Measurements from ENCODE around the gene XPO4.
"Not testable (repeated sequence)": the region's sequence is repeated elsewhere in the genome, so short reads cannot be mapped to it uniquely, and the experiment has no call there.

The XPO4 gene

DNA sequence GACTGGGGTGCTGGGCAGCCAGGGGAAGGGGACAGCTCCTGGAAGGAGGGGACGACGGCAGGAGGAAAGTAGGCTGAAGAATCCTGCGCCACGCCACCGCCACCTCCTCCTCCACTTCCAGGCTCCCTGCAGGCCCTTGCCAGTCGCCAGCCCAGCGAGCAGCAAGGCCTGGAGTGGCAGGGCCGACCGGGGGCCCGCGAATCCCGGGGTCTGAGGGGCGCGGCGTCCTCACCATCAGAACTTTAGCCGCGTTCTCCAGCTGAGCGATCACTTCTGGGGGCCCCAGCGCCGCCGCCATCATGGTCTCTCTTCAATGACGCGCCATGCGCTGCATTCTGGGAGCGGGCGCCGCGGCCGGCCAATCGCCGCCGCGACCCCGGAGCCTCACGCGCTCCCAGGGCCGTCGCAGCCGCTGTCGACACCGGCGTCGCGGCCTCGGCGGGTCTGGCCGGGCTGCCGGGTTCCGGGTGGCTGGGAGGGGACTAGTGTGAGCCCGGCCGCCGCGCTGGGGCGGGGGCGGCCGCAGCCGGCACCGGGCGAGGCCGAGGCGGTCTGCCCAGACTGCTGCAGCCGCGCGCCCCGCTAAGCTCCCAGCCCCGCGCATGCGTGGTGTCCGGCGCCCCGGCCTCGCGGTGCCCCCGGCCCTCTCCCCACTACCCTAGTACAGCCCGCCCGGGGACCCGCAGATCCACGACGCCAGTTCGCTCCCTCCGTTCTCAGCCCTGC, at the start of gene XPO4:
Gene XPO4, minus strand, starts transcription at position 309 of the 726 bp plus-strand sequence. Its CDS starts 8 bp downstream, at position 301.
- peak; percentile 81 for DNase-seq

DNA sequence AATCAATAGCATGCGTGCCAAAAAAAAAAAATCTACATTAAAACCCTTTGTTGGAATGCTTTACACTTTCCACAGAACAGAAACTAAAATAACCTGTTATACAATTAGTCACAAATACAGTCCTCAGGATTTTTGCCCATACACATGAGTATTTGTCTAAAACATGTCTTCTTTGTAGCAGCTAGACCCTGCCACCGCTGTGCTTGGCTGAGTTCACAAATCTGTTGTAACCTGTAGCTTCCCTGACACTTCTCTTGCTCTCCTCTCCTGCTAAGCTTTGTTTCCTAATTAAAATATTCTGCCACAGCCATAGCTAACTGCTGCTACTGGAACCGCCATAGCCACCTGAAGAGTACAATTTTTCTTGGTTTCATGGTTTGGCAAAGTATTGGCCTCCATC, 45.5 kb upstream of the XPO4 start:
- not testable (repeated sequence) for DNase-seq

GRCh38 chr13:20945952-20946383, 43.4 kb upstream of the XPO4 start:
- DNase-seq, result peak; percentile 3

DNA sequence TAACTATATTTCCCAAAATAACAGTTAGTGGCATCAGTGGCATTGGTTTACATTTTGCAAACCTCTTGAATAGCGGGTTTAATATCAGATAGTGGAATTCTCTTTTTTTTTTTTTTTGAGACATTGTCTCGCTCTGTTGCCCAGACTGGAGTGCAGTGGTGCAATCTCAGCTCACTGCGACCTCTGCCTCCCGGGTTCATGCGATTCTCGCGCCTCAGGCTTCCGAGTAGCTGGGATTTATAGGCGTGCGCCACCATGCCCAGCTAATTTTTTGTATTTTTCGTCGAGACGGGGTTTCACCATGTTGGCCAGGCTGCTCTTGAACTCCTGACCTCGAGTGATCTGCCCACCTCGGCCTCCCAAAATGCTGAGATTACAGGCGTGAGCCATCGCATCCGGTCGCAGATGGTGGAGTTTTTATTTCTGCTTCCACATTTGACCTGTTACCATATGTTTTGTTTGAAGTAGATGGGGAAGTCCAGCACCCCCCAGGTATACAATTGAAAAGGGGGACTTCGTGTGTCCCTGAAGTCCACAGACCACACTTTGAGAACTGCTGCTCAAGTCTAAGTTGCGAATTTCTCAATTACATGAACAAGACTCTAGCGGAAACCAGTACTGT, 40.5 kb upstream of the XPO4 start:
- DNase-seq, result no peak

DNA sequence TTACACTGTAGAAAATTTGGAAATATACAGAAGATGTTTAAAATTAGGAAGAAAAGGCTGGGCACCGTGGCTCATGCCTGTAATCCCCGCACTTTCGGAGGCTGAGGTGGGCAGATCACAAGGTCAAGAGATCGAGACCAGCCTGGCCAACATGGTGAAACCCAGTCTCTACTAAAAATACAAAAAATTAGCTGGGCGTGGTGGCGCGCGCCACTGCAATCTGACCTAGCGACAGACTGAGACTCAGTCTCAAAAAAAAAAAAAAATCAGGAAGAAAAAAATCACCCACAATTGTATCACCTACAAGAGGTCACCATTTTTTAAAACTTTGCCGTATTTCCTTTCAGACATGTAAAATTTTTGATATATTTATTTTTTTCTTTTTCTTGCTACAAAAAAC, 38.0 kb upstream of the XPO4 start:
- DNase-seq, result not testable (repeated sequence)

DNA sequence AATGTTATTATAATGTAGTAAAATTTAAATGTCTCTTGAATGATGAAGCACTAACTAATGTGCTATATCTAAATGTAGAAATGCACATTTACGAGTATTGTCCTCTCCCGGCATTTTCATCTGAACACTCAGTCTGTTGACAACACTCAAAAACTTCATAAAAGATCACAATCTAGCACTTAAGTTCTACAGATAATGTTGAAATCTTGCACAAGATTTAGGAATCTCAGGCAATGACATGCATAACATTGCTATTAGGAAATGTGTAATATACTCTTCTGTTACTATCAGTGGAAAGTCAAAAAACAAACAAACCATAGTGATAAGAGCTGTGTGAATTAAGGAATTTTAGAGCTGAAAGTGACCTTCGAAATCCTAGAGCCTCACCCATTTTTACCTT, 37.5 kb upstream of the XPO4 start:
- DNase-seq, result no peak

- no peak for DNase-seq
Measured at GRCh38 chr13:20939662-20940061, 37.1 kb upstream of the XPO4 start.

DNA sequence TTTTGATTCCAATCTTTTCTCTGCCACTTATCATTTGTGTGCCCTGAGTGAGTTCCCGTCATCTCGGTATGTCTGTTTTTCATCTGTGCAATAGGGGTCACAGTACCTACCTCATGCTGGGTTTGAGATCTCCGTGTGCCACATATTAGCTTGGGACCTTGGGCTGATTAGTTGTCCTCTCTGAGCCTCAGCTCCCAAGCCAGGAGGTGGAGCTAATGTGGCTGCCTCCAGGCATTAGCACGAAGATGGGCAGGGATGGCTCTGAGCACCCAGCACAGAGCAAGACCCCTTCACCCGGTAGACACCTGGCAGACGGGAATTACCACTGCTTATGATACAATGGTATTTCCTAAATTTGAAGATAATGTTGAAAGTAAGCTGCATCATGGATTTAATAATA, 35.8 kb upstream of the XPO4 start:
- DNase-seq, result no peak

DNA sequence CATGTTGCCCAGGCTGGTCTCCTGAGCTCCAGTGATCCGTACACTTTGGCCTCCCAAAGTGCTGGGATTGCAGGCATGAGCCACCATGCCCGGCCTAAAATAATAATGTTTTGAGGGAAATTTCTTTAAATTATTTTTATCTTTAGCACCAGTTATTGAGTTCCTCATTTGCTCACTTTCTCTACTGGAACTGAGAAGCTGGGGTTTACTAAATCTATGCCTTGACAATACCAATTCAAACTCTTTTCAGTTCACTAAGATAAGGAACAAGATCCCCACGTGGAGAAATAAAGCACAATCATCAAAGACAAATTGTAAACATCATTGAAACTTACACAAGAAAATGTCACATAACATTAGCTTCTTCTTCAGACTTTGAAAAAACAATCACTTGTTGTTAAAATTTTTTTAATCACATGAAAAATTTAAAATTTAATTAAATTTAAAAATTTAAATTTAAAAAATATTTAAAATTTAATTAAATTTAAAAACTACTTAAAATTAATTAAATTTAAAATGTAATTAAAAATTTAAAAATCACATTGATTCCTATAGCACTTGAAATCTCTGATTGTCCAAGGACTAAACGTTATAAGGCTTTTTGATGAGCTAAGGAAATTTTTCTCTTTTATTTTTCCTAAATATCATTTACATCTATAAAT, 25.2 kb upstream of the XPO4 start:
- DNase-seq, result no peak

GRCh38 chr13:20925395-20925790, 22.8 kb upstream of the XPO4 start:
- not testable (repeated sequence) for DNase-seq

DNA sequence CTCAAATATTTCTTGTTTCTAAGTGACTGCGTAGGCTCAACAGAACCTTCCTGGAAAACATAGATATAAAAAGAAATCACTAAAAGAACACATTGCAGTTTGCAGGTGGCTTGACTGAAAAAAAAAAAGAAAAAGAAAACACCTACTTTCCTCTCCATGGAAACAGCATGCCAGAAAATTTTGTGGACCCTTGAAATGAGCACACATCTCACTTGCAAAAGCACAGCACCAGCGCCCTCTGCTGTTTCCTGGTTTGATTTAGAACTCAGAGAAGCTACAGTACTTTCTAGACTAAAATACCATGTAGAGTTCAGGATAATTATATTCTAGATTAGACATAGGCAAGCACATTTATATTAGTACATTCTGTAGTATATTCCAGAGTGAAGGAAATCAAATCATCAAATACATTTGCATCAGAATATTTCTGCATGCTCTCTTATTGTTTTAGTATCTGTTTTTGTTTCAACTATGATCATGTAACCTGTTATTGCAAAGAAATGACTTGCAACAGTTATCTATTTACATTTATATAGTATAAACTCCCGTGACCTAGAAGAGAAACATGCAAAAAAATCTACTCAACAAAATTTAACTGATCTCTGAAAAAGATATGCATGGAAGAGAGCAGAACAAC, 22.3 kb upstream of the XPO4 start:
- peak; percentile 74 for DNase-seq

- no peak for DNase-seq
Measured at GRCh38 chr13:20923272-20923671, 20.7 kb upstream of the XPO4 start.

DNA sequence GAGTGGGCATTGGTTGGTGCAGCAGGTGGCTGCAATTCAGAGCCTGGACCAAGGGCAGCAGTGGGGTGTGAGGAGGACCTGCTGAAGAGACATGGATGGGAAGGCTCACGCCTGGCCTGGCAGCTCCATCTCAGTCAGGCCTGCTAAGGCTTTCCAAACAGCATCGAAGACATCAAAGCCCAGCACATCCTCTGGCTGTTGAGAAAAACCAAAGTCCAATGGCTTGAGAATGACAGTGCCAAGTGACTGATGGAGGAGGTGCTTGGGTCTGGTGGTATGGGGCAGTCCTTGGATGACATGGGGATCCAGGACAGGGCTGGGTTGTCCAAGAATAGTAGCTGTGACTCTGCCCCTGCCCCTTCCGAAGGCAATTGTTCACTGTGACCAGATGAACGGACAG, 19.0 kb upstream of the XPO4 start:
- DNase-seq, result no peak

DNA sequence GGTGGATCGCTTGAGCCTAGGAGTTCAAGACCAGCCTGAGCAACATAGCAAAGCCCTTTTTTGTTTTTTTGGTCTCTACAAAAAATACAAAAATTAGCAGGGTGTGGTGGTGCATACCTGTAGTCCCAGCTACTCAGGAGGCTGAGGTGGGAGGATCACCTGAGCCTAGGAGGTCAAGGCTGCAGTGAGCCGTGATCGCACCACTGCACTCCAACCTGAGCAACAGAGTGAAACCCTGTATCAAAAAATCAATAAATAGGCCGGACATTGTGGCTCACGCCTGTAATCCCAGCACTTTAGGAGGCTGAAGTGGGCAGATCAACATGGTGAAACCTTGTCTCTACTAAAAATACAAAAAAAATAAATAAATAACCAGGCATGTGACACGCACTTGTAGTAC, 13.1 kb upstream of the XPO4 start:
- not testable (repeated sequence) for DNase-seq

DNA sequence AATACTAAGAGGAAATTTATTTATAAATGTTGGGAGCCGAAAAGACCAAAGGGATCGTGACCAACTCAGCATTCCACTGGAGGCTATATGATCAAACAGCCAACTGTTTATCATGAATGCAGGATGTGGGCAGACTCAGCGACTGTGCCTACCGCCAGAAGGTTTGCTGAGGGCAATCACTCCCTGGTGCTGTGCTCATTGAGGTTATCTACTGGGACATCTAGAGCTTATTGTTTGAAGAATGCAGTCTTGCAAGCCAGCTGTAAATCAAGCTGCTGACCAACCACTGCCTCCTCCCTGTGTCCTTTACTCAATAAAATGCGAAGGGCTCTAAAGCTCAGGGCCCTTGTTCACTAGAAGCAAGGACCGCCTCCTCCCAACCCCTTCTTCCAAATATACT, 8.5 kb upstream of the XPO4 start:
- DNase-seq, result no peak

GRCh38 chr13:20908714-20909497, 6.4 kb upstream of the XPO4 start:
- no peak for DNase-seq

GRCh38 chr13:20904908-20905307, 2.4 kb upstream of the XPO4 start:
- no peak for DNase-seq

DNA sequence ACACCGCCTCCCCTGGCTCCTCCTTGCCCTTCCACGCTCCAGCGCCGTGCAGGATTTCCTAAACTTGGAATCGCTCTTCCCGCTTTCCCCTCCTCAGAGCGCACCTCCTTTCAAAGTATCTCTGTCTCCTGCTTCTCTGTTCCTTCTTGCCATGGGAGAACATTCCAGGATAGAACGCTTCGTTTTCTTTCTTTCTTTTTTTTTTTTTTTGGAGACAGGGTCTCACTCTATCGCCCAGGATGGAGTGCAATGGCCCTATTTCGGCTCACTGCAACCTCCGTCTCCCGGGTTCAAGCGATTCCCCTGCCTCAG, 574 bp upstream of the XPO4 start:
- DNase-seq, result no peak

DNA sequence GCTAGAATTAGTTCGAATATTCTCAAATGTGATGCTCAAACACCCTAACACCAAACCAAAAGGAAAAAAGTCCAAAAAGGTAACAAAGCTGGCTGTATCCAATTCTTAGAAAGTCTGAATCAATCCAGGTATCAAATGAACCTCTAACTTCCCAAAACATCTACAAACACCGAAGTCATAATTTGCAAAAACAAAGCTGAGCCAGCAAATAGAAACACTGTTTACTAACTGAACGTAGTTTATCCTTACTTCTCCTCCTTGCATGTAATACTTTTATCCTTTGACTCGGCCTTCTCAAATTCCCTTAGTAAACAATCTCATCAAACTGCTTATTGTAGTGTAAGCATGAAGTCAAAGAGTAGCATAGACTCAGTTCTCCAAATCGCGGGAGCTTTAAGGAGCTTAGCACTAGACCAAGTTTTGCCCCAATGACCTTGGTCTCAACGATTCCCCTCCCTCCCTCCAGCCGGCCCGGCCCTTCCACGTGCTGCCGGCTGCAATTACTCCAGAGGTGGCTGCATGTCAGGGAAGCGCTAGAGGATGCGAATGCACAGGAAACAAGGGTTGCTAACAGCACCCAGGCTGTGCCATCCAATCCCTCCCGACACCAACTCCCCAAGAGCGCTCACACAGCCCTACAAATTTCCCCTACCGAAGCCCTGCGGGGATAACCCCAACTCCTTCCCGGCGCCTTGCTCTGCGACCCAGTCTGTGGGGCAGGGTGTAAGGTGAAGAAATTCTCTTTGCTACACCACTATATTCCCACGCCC, 693 bp downstream of the XPO4 start:
- peak; percentile 40 for DNase-seq

DNA sequence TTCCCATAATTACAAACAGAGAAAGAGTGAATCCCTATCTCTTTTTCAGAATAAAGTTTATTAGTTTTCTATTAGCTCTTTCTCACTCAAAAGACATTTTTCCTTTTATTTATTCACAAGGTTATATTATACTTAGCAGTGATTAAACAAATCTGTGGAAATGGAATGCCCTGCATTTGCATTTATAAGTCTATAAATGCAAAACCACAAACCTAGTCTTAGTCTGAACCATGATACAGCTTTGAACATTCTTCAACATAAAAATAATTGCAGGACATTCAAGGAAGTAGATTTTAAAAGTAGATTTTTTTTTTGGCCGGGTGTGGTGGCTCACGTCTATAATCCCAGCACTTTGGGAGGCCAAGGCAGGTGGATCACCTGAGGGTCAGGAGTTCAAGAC, 8.3 kb downstream of the XPO4 start:
- no peak for DNase-seq

GRCh38 chr13:20891768-20892167, 10.8 kb downstream of the XPO4 start:
- peak; percentile 27 for DNase-seq

GRCh38 chr13:20891034-20891433, 11.5 kb downstream of the XPO4 start:
- DNase-seq, result no peak

Data from CD4-positive, alpha-beta T cell treated with Interleukin-10 for 1 hour (primary cell).